Upper lobe of left lung (tissue), 4 donors: ENCODE results near the gene TBC1D17.

ENCODE experiments used
- CTCF ChIP-seq, 6 experiments: fragments of 450-650 bp in 4 of 6; fragments of 200-600 bp in 2 of 6; sonication (generic) in 2 of 6; IDR thresholded peaks; one replicate each; pipeline ENCODE4 v1.5.1; 2016 to 2019; ENCODE audit warnings: antibody characterized with exemption in 6 of 6
- EP300 ChIP-seq, 4 donors: sonication (generic); formaldehyde crosslinking; IDR thresholded peaks; one replicate each; pipeline ENCODE4 v1.5.1; 2017; ENCODE audit warnings: antibody characterized with exemption in 4 of 4, control low read depth in 2 of 4
- POLR2A ChIP-seq, 4 donors: fragments of 450-650 bp; IDR thresholded peaks; one replicate each; pipeline ENCODE4 v1.5.1; 2016 to 2017; ENCODE audit warnings: antibody characterized with exemption in 4 of 4, mild to moderate bottlenecking in 2 of 4
- POLR2AphosphoS5 ChIP-seq, 2 donors: sonication (generic); formaldehyde crosslinking; IDR thresholded peaks; one replicate each; pipeline ENCODE4 v1.5.1; 2017; ENCODE audit warnings: antibody characterized with exemption in 2 of 2

DNA sequence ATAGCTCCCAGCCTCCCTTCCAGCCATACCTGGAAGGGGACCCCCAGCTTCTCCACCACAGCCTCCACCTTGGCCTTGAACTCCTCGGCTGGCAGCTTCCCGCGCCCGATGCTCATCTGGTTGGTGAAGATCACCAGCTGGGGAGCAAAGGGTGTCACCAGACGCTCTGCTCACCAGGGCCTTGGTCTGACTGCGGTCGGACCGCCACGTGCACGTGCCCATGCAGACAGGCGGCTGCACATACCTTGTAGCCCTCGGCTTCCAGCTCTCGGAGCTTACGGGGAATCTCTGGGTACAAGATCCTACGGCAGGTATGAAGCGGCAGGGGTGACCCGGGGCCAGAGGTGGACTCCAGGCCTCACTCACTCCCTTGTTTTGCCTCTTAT, 13.6 kb upstream of the TBC1D17 start:
- no peak for TF ChIP-seq CTCF (IDR thresholded peaks at IDR 0.05)
- no peak for TF ChIP-seq POLR2A (IDR thresholded peaks at IDR 0.05)
- TF ChIP-seq EP300 (IDR thresholded peaks at IDR 0.05) = no peak
- no peak for TF ChIP-seq POLR2AphosphoS5 (IDR thresholded peaks at IDR 0.05)
